IMR-90 (cell line): ENCODE results near the gene KIAA0319L. TPM values are rescaled to one million over a fixed set of nuclear protein-coding genes. Genes with fewer than 3 reads are reported as not detected.

Experiments
- ATAC-seq: fragments of 200-7000 bp; cut with Tn5 transposase; 2 replicates; pipeline ENCODE4 v1.9.1; 2020; ENCODE audit warnings: low read depth, mild to moderate bottlenecking, moderate library complexity
- BruUV-seq: library from RNA; stranded (reverse); fragments of 400-500 nt; replicated peaks from 2 replicates; lab custom pipeline; 2021; lab: Mats Ljungman, UMichigan
- CTCF ChIA-PET: fragments of 300-600 bp; formaldehyde crosslinking; extraction: SDS; loops from one replicate; lab custom pipeline; 2021; ENCODE audit warnings: antibody characterized with exemption; lab: Yijun Ruan, JAX
- POLR2A ChIA-PET: fragments of 300-600 bp; sonication (Branson Sonifier 250); formaldehyde crosslinking; loops from one replicate; lab custom pipeline; 2022; ENCODE audit warnings: antibody characterized with exemption; ENCODE audit not compliant: unreplicated experiment; lab: Charles Lee
- DNase-seq: peaks from one replicate; pipeline ENCODE4 v3.0.0; 2013
- H2AFZ ChIP-seq: replicated peaks from 2 replicates; pipeline ENCODE3; 2013; ENCODE audit warnings: low read length, mild to moderate bottlenecking; ENCODE audit not compliant: poor library complexity
- H2AK5ac ChIP-seq: 2 replicates; pipeline ENCODE4 v1.6.1; 2013; ENCODE audit warnings: low read depth, low read length, inconsistent platforms
- H2AK9ac ChIP-seq: replicated peaks from 2 replicates; pipeline ENCODE3; 2013; ENCODE audit warnings: mild to moderate bottlenecking, low read depth, low read length, moderate library complexity; ENCODE audit not compliant: poor library complexity
- H2BK120ac ChIP-seq: 2 replicates; pipeline ENCODE4 v1.6.1; 2013; ENCODE audit warnings: low read depth, low read length, inconsistent platforms
- H2BK15ac ChIP-seq: 3 replicates; pipeline ENCODE4 v1.6.1; 2013; ENCODE audit warnings: low read depth, low read length, inconsistent platforms
- H2BK20ac ChIP-seq: 2 replicates; pipeline ENCODE4 v1.6.1; 2013; ENCODE audit warnings: low read depth, mild to moderate bottlenecking, inconsistent platforms, low read length, moderate library complexity
- H2BK5ac ChIP-seq: 2 replicates; pipeline ENCODE4 v1.6.1; 2013; ENCODE audit warnings: mild to moderate bottlenecking, low read depth, low read length, inconsistent platforms; ENCODE audit not compliant: poor library complexity, severe bottlenecking
- H3K14ac ChIP-seq: replicated peaks from 2 replicates; pipeline ENCODE4 v1.6.1; 2013; ENCODE audit warnings: low read depth, low read length, inconsistent platforms
- H3K18ac ChIP-seq: 2 replicates; pipeline ENCODE4 v1.6.1; 2013; ENCODE audit warnings: low read depth, low read length, control low read depth
- H3K23ac ChIP-seq: 2 replicates; pipeline ENCODE4 v1.6.1; 2013; ENCODE audit warnings: low read depth, low read length, inconsistent platforms
- H3K27ac ChIP-seq: 2 replicates; pipeline ENCODE4 v1.5.1; 2013; ENCODE audit warnings: mild to moderate bottlenecking, control low read depth, low read length; ENCODE audit not compliant: insufficient read depth
- H3K27me3 ChIP-seq: 2 replicates; pipeline ENCODE4 v1.6.1; 2013; ENCODE audit warnings: low read length; ENCODE audit not compliant: control insufficient read depth, insufficient read depth
- H3K36me3 ChIP-seq: 2 replicates; pipeline ENCODE4 v1.6.1; 2013; ENCODE audit warnings: low read length, mixed read lengths; ENCODE audit not compliant: control insufficient read depth, insufficient read depth
- H3K4ac ChIP-seq: 2 replicates; pipeline ENCODE4 v1.6.1; 2013; ENCODE audit warnings: low read depth, low read length, inconsistent platforms
- H3K4me1 ChIP-seq: 2 replicates; pipeline ENCODE4 v1.6.1; 2013; ENCODE audit warnings: low read length, mixed read lengths; ENCODE audit not compliant: control insufficient read depth, insufficient read depth
- H3K4me2 ChIP-seq: 2 replicates; pipeline ENCODE4 v1.6.1; 2013; ENCODE audit warnings: low read depth, mild to moderate bottlenecking, control low read depth, low read length, moderate library complexity
- H3K4me3 ChIP-seq: 2 replicates; pipeline ENCODE4 v1.5.1; 2013; ENCODE audit warnings: low read depth, mild to moderate bottlenecking, control low read depth, low read length, moderate library complexity; ENCODE audit not compliant: insufficient read depth
- H3K56ac ChIP-seq: 2 replicates; pipeline ENCODE4 v1.6.1; 2013; ENCODE audit warnings: low read length, inconsistent platforms; ENCODE audit not compliant: insufficient read depth; ENCODE audit errors: extremely low read depth
- H3K79me1 ChIP-seq, 2 experiments: 2 replicates each; pipeline ENCODE4 v1.6.1; 2013; ENCODE audit warnings: low read length in 2 of 2, inconsistent platforms in 1 of 2, low read depth in 1 of 2
- H3K9ac ChIP-seq: 2 replicates; pipeline ENCODE4 v1.6.1; 2013; ENCODE audit warnings: low read depth, low read length, control low read depth
- H3K9me1 ChIP-seq: 2 replicates; pipeline ENCODE4 v1.6.1; 2013; ENCODE audit warnings: low read length, inconsistent platforms; ENCODE audit not compliant: insufficient read depth
- H3K9me3 ChIP-seq: 2 replicates; pipeline ENCODE4 v1.6.1; 2013; ENCODE audit warnings: low read length; ENCODE audit not compliant: control insufficient read depth, insufficient read depth
- H4K20me1 ChIP-seq: 2 replicates; pipeline ENCODE4 v1.6.1; 2013; ENCODE audit warnings: low read length, inconsistent platforms; ENCODE audit not compliant: insufficient read depth
- H4K5ac ChIP-seq: 2 replicates; pipeline ENCODE4 v1.6.1; 2013; ENCODE audit warnings: mild to moderate bottlenecking, low read depth, low read length, control low read depth
- H4K8ac ChIP-seq, 2 experiments: 2 replicates each; pipeline ENCODE4 v1.6.1; 2013; ENCODE audit warnings: low read depth in 2 of 2, low read length in 2 of 2, control low read depth in 1 of 2, inconsistent platforms in 1 of 2
- H4K91ac ChIP-seq: 2 replicates; pipeline ENCODE4 v1.6.1; 2013; ENCODE audit warnings: low read depth, low read length, inconsistent platforms; ENCODE audit not compliant: insufficient read depth
- BHLHE40 ChIP-seq: fragments of 150-350 bp; IDR thresholded peaks from 2 replicates; pipeline ENCODE4 v1.6.1; 2016; ENCODE audit warnings: mild to moderate bottlenecking, low read depth, low read length
- CEBPB ChIP-seq: IDR thresholded peaks from 2 replicates; pipeline ENCODE4 v1.6.1; 2012; ENCODE audit warnings: low read depth, low read length, improper control_type of control experiment
- CHD1 ChIP-seq: IDR thresholded peaks from 2 replicates; pipeline ENCODE4 v1.6.1; 2012; ENCODE audit warnings: low read depth, low read length, improper control_type of control experiment
- ELK1 ChIP-seq: fragments of 150-350 bp; IDR thresholded peaks from 2 replicates; pipeline ENCODE4 v1.6.1; 2016; ENCODE audit warnings: low read depth, mild to moderate bottlenecking, low read length, moderate library complexity, borderline replicate concordance
- MAZ ChIP-seq: IDR thresholded peaks from 2 replicates; pipeline ENCODE4 v1.6.1; 2012; ENCODE audit warnings: low read depth, mild to moderate bottlenecking, low read length, improper control_type of control experiment, moderate library complexity, borderline replicate concordance
- RAD21 ChIP-seq: IDR thresholded peaks from 2 replicates; pipeline ENCODE4 v1.6.1; 2012; ENCODE audit warnings: low read length, improper control_type of control experiment
- RFX5 ChIP-seq: IDR thresholded peaks from 2 replicates; pipeline ENCODE4 v1.8.0; 2012; ENCODE audit warnings: low read depth, mild to moderate bottlenecking, low read length, moderate library complexity
- USF2 ChIP-seq: fragments of 150-350 bp; IDR thresholded peaks from 2 replicates; pipeline ENCODE4 v1.6.1; 2017; ENCODE audit warnings: mild to moderate bottlenecking, antibody characterized with exemption, low read length, low read depth
- whole genome bisulfite sequencing, 2 experiments: methylation state at CpG; one replicate each; pipeline versions ENCODE4 v1.1.5 to v1.1.7; 2013; ENCODE audit warnings: missing lambda C conversion rate in 2 of 2; ENCODE audit not compliant: insufficient read length in 1 of 2; ENCODE audit errors: extremely low coverage in 2 of 2; 5-methylcytosine and 5-hydroxymethylcytosine counted together
- dilution Hi-C: fragments of 300-500 bp; cut with HindIII; formaldehyde crosslinking; loops from one replicate; pipeline ENCODE4 v1.14.3; 2018; ENCODE audit warnings: low sequenced_read_pairs; ENCODE audit not compliant: unreplicated experiment
- in situ Hi-C: fragments of 300-500 bp; cut with MboI; formaldehyde crosslinking; loops from 3 replicates; pipeline ENCODE4 v1.14.3; 2019; ENCODE audit warnings: low sequenced_read_pairs, inconsistent platforms, mixed read lengths
- intact Hi-C: fragments of 100-400 bp; cut with micrococcal nuclease; formaldehyde crosslinking; loops from 2 replicates; pipeline ENCODE4 v1.10.0; 2022
- polyA plus RNA-seq, 3 experiments: library from polyadenylated mRNA; depleted of rRNA; stranded (reverse); fragments of >200 nt; gene quantifications; 2 replicates each; pipeline ENCODE4 v1.2.3, GENCODE V29; 2012; ENCODE audit warnings: low replicate concordance in 1 of 3
- total RNA-seq: library from RNA; depleted of rRNA; stranded (reverse); fragments of >200 nt; gene quantifications from 2 replicates; pipeline ENCODE4 v1.2.3, GENCODE V29; 2012

The KIAA0319L gene
- total and polyA plus RNA-seq, 2 of the 4 experiments (the other 2 are of a cell fraction) = 38.0 to 49.8 TPM

- Histone ChIP-seq H4K5ac (no peak overlapping the region), H4K91ac (no peak overlapping the region), H3K14ac (no peak overlapping the region), H3K4me1 (no peaks in the 10 kb centered on the region), H2AK5ac (no peak overlapping the region), H2BK5ac (no peak overlapping the region), H4K8ac (no peak overlapping the region), H3K79me1 (no peaks in the 10 kb centered on the region), H3K27me3 (no peaks in the 10 kb centered on the region), H3K9ac (no peak overlapping the region), H2BK120ac (no peak overlapping the region), H3K23ac (no peak overlapping the region), H3K4me3 (no peak overlapping the region), H3K4me2 (no peak overlapping the region), H2AFZ (peak overlapping the region; percentile 56), H2AK9ac (no peak overlapping the region), H3K9me1 (peaks cover 19% of the 10 kb centered on the region), H4K20me1 (no peaks in the 10 kb centered on the region), H3K56ac (no peak overlapping the region), H2BK15ac (no peak overlapping the region), H3K4ac (no peak overlapping the region), H2BK20ac (no peak overlapping the region), H3K36me3 (peaks cover under 1% of the 10 kb centered on the region), H3K9me3 (no peaks in the 10 kb centered on the region), H3K18ac (no peak overlapping the region), H3K27ac (no peak overlapping the region)
- 84% methylated on average over 24 of the region's 25 CpGs; no CpG with 5 or more reads in 1 of the 2 experiments for WGBS, 2 experiments
- no TSS peak for BruUV-seq
- in situ Hi-C loops (no loop called here), intact Hi-C loops (no loop called here), dilution Hi-C loops (no loop called here)
- ATAC-seq (no peak), DNase-seq (no peak)
- no peak for TF ChIP-seq RFX5
- TF ChIP-seq RAD21 = no peak
- no peak for TF ChIP-seq CHD1
- no peak for TF ChIP-seq MAZ
- no peak for TF ChIP-seq USF2
- TF ChIP-seq BHLHE40 = no peak
- no peak for TF ChIP-seq ELK1
- TF ChIP-seq CEBPB = no peak
- POLR2A ChIA-PET = no interaction called here
- CTCF ChIA-PET = no interaction called here
Measured at GRCh38 chr1:35590476-35591040, 33.4 kb upstream of the KIAA0319L start.
